Measurements from ENCODE around the gene PKP4. TPM values are rescaled to one million over a fixed set of nuclear protein-coding genes. Genes with fewer than 3 reads are reported as not detected.

PKP4 gene
- polyA plus RNA-seq, 1 donor from 2014 or later, result 24.2 TPM

DNA sequence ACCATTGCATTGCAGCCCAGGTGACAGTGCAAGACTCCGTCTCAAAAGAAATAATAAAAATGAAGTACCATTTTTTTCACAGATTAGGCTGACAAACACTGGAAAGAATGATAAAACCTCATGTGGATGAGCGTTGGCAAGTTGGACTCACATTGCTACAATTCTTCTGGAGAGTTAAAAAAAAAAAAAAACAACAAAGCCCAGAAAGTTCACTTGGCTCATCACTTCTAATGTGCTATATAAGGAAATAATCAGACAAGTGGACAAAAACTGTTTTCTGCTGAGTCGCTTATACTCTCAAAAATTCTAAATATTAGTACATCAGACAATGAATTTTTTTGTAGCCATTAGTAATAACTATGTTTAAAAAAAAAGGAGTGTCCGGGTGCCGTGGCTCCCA, 38.4 kb downstream of the PKP4 start:
- Histone ChIP-seq H2AFZ (ENCODE audit: low read depth, low read length) (no peak overlapping the region), H3K36me3 (ENCODE audit: insufficient read depth, low read length) (no peaks in the 10 kb centered on the region), H3K4me2 (ENCODE audit: low read length) (no peak overlapping the region), H3K27ac (ENCODE audit: low read length) (no peak overlapping the region), H3K9me2 (ENCODE audit: insufficient read depth, low read length) (no peaks in the 10 kb centered on the region), H3K9me3 (ENCODE audit: low read length) (no peaks in the 10 kb centered on the region), H3F3A (ENCODE audit: insufficient read depth, low read length, poor library complexity, severe bottlenecking) (no peaks in the 10 kb centered on the region), H3K9ac (ENCODE audit: low read length) (no peak overlapping the region), H3K79me2 (replicated peaks; ENCODE audit: insufficient read depth, low read length) (peaks cover 9% of the 10 kb centered on the region), H3K27me3 (ENCODE audit: insufficient read depth, low read depth, low read length) (no peaks in the 10 kb centered on the region), H3K4me3 (ENCODE audit: low read length) (no peak overlapping the region), H4K20me1 (ENCODE audit: insufficient read depth) (no peaks in the 10 kb centered on the region)
- TF ChIP-seq POLR2AphosphoS5 (IDR thresholded peaks at IDR 0.05), result no peak
- no peak for TF ChIP-seq EP300 (conservative IDR thresholded peaks at IDR 0.05; ENCODE audit: poor library complexity, severe bottlenecking)
- TF ChIP-seq, protein P1, sequence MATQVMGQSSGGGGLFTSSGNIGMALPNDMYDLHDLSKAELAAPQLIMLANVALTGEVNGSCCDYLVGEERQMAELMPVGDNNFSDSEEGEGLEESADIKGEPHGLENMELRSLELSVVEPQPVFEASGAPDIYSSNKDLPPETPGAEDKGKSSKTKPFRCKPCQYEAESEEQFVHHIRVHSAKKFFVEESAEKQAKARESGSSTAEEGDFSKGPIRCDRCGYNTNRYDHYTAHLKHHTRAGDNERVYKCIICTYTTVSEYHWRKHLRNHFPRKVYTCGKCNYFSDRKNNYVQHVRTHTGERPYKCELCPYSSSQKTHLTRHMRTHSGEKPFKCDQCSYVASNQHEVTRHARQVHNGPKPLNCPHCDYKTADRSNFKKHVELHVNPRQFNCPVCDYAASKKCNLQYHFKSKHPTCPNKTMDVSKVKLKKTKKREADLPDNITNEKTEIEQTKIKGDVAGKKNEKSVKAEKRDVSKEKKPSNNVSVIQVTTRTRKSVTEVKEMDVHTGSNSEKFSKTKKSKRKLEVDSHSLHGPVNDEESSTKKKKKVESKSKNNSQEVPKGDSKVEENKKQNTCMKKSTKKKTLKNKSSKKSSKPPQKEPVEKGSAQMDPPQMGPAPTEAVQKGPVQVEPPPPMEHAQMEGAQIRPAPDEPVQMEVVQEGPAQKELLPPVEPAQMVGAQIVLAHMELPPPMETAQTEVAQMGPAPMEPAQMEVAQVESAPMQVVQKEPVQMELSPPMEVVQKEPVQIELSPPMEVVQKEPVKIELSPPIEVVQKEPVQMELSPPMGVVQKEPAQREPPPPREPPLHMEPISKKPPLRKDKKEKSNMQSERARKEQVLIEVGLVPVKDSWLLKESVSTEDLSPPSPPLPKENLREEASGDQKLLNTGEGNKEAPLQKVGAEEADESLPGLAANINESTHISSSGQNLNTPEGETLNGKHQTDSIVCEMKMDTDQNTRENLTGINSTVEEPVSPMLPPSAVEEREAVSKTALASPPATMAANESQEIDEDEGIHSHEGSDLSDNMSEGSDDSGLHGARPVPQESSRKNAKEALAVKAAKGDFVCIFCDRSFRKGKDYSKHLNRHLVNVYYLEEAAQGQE (IDR thresholded peaks at IDR 0.05; ENCODE audit: borderline replicate concordance), result no peak
- TF ChIP-seq MXI1 (conservative IDR thresholded peaks at IDR 0.05; ENCODE audit: poor library complexity, severe bottlenecking), result no peak
- no peak for TF ChIP-seq EZH2 (IDR thresholded peaks at IDR 0.05; ENCODE audit: borderline replicate concordance, insufficient read depth, low read length, poor library complexity, severe bottlenecking)
- no peak for TF ChIP-seq SMC3 (conservative IDR thresholded peaks at IDR 0.05; ENCODE audit: poor library complexity)
- TF ChIP-seq, protein P2, sequence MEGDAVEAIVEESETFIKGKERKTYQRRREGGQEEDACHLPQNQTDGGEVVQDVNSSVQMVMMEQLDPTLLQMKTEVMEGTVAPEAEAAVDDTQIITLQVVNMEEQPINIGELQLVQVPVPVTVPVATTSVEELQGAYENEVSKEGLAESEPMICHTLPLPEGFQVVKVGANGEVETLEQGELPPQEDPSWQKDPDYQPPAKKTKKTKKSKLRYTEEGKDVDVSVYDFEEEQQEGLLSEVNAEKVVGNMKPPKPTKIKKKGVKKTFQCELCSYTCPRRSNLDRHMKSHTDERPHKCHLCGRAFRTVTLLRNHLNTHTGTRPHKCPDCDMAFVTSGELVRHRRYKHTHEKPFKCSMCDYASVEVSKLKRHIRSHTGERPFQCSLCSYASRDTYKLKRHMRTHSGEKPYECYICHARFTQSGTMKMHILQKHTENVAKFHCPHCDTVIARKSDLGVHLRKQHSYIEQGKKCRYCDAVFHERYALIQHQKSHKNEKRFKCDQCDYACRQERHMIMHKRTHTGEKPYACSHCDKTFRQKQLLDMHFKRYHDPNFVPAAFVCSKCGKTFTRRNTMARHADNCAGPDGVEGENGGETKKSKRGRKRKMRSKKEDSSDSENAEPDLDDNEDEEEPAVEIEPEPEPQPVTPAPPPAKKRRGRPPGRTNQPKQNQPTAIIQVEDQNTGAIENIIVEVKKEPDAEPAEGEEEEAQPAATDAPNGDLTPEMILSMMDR (IDR thresholded peaks at IDR 0.05; ENCODE audit: poor library complexity, severe bottlenecking), result no peak
- no peak for TF ChIP-seq RAD21 (conservative IDR thresholded peaks at IDR 0.05)
- no peak for TF ChIP-seq TAF1 (IDR thresholded peaks at IDR 0.05; ENCODE audit: low read depth)

DNA sequence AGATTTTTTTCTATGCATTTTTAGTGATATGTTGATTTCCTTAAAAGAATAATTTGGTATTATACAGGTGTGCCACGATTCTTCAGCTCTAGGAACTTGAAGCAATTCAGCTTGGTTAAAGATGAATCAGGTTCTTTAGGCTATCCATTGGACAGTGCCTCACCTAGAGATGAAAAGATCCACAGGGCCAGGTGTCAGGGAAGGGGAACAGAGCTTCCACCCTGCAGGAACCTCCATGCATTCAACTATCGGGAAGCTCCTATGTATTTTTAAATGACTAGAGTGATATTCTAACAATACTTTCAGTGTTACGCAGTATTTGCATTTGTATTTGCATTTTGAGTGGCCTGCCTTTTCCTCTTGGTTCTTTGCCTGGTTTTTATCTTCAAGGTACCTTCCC, 40.2 kb downstream of the PKP4 start:
- no peak overlapping the region for H3K4me2 ChIP-seq (ENCODE audit: low read length)
- TF ChIP-seq SMC3 (conservative IDR thresholded peaks at IDR 0.05; ENCODE audit: poor library complexity) (no peak), RAD21 (conservative IDR thresholded peaks at IDR 0.05) (no peak), POLR2AphosphoS5 (IDR thresholded peaks at IDR 0.05) (no peak), MXI1 (conservative IDR thresholded peaks at IDR 0.05; ENCODE audit: poor library complexity, severe bottlenecking) (no peak), TAF1 (IDR thresholded peaks at IDR 0.05; ENCODE audit: low read depth) (no peak), EZH2 (IDR thresholded peaks at IDR 0.05; ENCODE audit: borderline replicate concordance, insufficient read depth, low read length, poor library complexity, severe bottlenecking) (no peak), EP300 (conservative IDR thresholded peaks at IDR 0.05; ENCODE audit: poor library complexity, severe bottlenecking) (no peak)
- TF ChIP-seq, protein P1 (IDR thresholded peaks at IDR 0.05; ENCODE audit: borderline replicate concordance), result no peak
- TF ChIP-seq, protein P2 (IDR thresholded peaks at IDR 0.05; ENCODE audit: poor library complexity, severe bottlenecking), result no peak
- H3K9me3 ChIP-seq (ENCODE audit: low read length), result no peaks in the 10 kb centered on the region
- H3K9me2 ChIP-seq (ENCODE audit: insufficient read depth, low read length), result no peaks in the 10 kb centered on the region
- no peaks in the 10 kb centered on the region for H3K79me2 ChIP-seq (replicated peaks; ENCODE audit: insufficient read depth, low read length)
- H3K4me3 ChIP-seq (ENCODE audit: low read length), result no peak overlapping the region
- no peaks in the 10 kb centered on the region for H3K27me3 ChIP-seq (ENCODE audit: insufficient read depth, low read depth, low read length)
- no peak overlapping the region for H2AFZ ChIP-seq (ENCODE audit: low read depth, low read length)
- no peak overlapping the region for H3K27ac ChIP-seq (ENCODE audit: low read length)
- H3K36me3 ChIP-seq (ENCODE audit: insufficient read depth, low read length), result no peaks in the 10 kb centered on the region
- no peaks in the 10 kb centered on the region for H4K20me1 ChIP-seq (ENCODE audit: insufficient read depth)
- no peak overlapping the region for H3K9ac ChIP-seq (ENCODE audit: low read length)
- H3F3A ChIP-seq (ENCODE audit: insufficient read depth, low read length, poor library complexity, severe bottlenecking), result no peaks in the 10 kb centered on the region
